Fibroblast of lung (primary cell): Measurements from ENCODE around the gene STXBP6. TPM values are rescaled to one million over a fixed set of nuclear protein-coding genes. Genes with fewer than 3 reads are reported as not detected.
A peak's percentile ranks its signal among the peaks of the same experiment; 100 is the strongest.

Experiments used
- DNase-seq, 2 donors: peaks; one replicate each; pipeline versions ENCODE4 v3.0.0 to v3.0.0-alpha.2; 2010; ENCODE audit warnings: low read depth in 2 of 2
- H2AFZ ChIP-seq: 2 replicates; pipeline ENCODE4 v1.5.1; 2012; ENCODE audit warnings: low read length, control low read depth, inconsistent platforms
- H3K27ac ChIP-seq: 2 replicates; pipeline ENCODE4 v1.5.1; 2011; ENCODE audit warnings: low read length, control low read depth; ENCODE audit not compliant: insufficient read depth
- H3K27me3 ChIP-seq: 2 replicates; pipeline ENCODE4 v1.5.1; 2011; ENCODE audit warnings: mild to moderate bottlenecking, low read length; ENCODE audit not compliant: control insufficient read depth, insufficient read depth
- H3K36me3 ChIP-seq: 2 replicates; pipeline ENCODE4 v1.5.1; 2011; ENCODE audit warnings: low read length; ENCODE audit not compliant: control insufficient read depth, insufficient read depth
- H3K4me1 ChIP-seq: 2 replicates; pipeline ENCODE4 v1.5.1; 2011; ENCODE audit warnings: low read length; ENCODE audit not compliant: control insufficient read depth, insufficient read depth; ENCODE audit errors: extremely low read depth
- H3K4me2 ChIP-seq: 2 replicates; pipeline ENCODE4 v1.5.1; 2011; ENCODE audit warnings: low read length, control low read depth; ENCODE audit not compliant: insufficient read depth; ENCODE audit errors: extremely low read depth
- H3K4me3 ChIP-seq, 4 experiments: fragments of 200-600 bp in 1 of 4; sonication (generic) in 1 of 4; replicated peaks in 1 of 4; 2 replicates each; pipeline ENCODE4 v1.5.1; 2011 to 2016; ENCODE audit warnings: low read length in 4 of 4, low read depth in 3 of 4, mild to moderate bottlenecking in 3 of 4, control low read depth in 2 of 4, inconsistent platforms in 1 of 4, mixed read lengths in 1 of 4; ENCODE audit not compliant: insufficient read depth in 1 of 4; ENCODE audit errors: control extremely low read depth in 1 of 4
- H3K79me2 ChIP-seq: 2 replicates; pipeline ENCODE4 v1.5.1; 2012; ENCODE audit warnings: mild to moderate bottlenecking, low read length, inconsistent platforms; ENCODE audit not compliant: control insufficient read depth, insufficient read depth
- H3K9ac ChIP-seq: 2 replicates; pipeline ENCODE4 v1.5.1; 2011; ENCODE audit warnings: mild to moderate bottlenecking, low read length, control low read depth; ENCODE audit not compliant: insufficient read depth
- H3K9me3 ChIP-seq: 2 replicates; pipeline ENCODE4 v1.5.1; 2012; ENCODE audit warnings: low read depth, low read length; ENCODE audit not compliant: control insufficient read depth, insufficient read depth
- H4K20me1 ChIP-seq: 2 replicates; pipeline ENCODE4 v1.5.1; 2011; ENCODE audit warnings: low read length; ENCODE audit not compliant: control insufficient read depth, insufficient read depth; ENCODE audit errors: extremely low read depth
- CTCF ChIP-seq, 2 donors: IDR thresholded peaks in 1 of 2; conservative IDR thresholded peaks in 1 of 2; 1 replicate in 1 of 2; 2 replicates in 1 of 2; pipeline ENCODE4 v1.5.1; 2011 to 2012; ENCODE audit warnings: low read length in 2 of 2, control low read depth in 1 of 2, inconsistent platforms in 1 of 2, low read depth in 1 of 2, mild to moderate bottlenecking in 1 of 2
- EZH2 ChIP-seq: IDR thresholded peaks from 2 replicates; pipeline ENCODE4 v1.5.1; 2012; ENCODE audit warnings: low read length, control low read depth, mild to moderate bottlenecking; ENCODE audit errors: missing control alignments
- polyA minus RNA-seq: library from RNA; depleted of rRNA, polyadenylated mRNA; stranded (reverse); fragments of >200 nt; gene quantifications from 2 replicates; pipeline ENCODE4 v1.2.3, GENCODE V29; 2011; ENCODE audit warnings: low replicate concordance
- polyA plus RNA-seq, 2 donors: library from polyadenylated mRNA; depleted of rRNA in 1 of 2; stranded (reverse) in 1 of 2; unstranded in 1 of 2; fragments of >200 nt; gene quantifications; 2 replicates each; pipeline ENCODE4 v1.2.1, GENCODE V29; 2011 to 2012; ENCODE audit warnings: missing spikeins in 1 of 2
- total RNA-seq: library from RNA; depleted of rRNA; stranded (reverse); fragments of >200 nt; gene quantifications from 2 replicates; pipeline ENCODE4 v1.2.1, GENCODE V29; 2014

The STXBP6 gene
- 4.5 and 7.7 TPM in 2 replicates for total RNA-seq
- 17.8 and 39.0 TPM in 2 replicates for polyA plus RNA-seq
- polyA plus RNA-seq (2012), result 11.0 and 20.9 TPM in 2 replicates
- polyA minus RNA-seq, result 0.63 and 8.0 TPM in 2 replicates

GRCh38 chr14:25049568-25050268 is at the start of gene STXBP6:
STXBP6 (minus strand) TSS chr14:25050147; CDS start chr14:24974818, 75,329 bp downstream.
- no peaks in the 10 kb centered on the region for H3K27me3 ChIP-seq

GRCh38 chr14:25097120-25097519 is 47.2 kb upstream of the STXBP6 start:
- Histone ChIP-seq H2AFZ (no peak overlapping the region), H3K36me3 (no peaks in the 10 kb centered on the region), H3K9ac (no peak overlapping the region), H4K20me1 (no peaks in the 10 kb centered on the region), H3K4me1 (no peaks in the 10 kb centered on the region), H3K9me3 (no peaks in the 10 kb centered on the region), H3K79me2 (no peaks in the 10 kb centered on the region), H3K4me3 (no peak overlapping the region), H3K27ac (no peak overlapping the region), H3K27me3 (no peaks in the 10 kb centered on the region), H3K4me2 (no peak overlapping the region)
- DNase-seq, result no peak
- TF ChIP-seq EZH2 (no peak), CTCF (conservative IDR thresholded peaks at IDR 0.05 in 1 of 2, IDR thresholded peaks at IDR 0.05 in 1 of 2; ENCODE audit: low read depth in 1 of 2, low read length in 2 of 2) (no peak)

More at GRCh38 chr14:25049568-25050268, at the start of gene STXBP6:
- Histone ChIP-seq H3K79me2 (no peaks in the 10 kb centered on the region), H3K4me2 (peak within 1 kb of the TSS; percentile 72), H3K4me1 (no peaks in the 10 kb centered on the region), H3K4me3 (peak within 1 kb of the TSS; percentile 65 to 70 (median 67)), H3K27ac (peak within 1 kb of the TSS; percentile 38), H3K9me3 (no peaks in the 10 kb centered on the region), H3K9ac (peak within 1 kb of the TSS; percentile 57), H3K36me3 (no peaks in the 10 kb centered on the region), H2AFZ (peak within 1 kb of the TSS; percentile 74), H4K20me1 (no peaks in the 10 kb centered on the region)
- peak; percentile 61 to 78 for DNase-seq
- TF ChIP-seq CTCF (conservative IDR thresholded peaks at IDR 0.05 in 1 of 2, IDR thresholded peaks at IDR 0.05 in 1 of 2; ENCODE audit: low read depth in 1 of 2, low read length in 2 of 2) (no peak), EZH2 (no peak)

GRCh38 chr14:25095736-25096437 is 45.9 kb upstream of the STXBP6 start:
- Histone ChIP-seq H3K27ac (no peak overlapping the region), H2AFZ (peak overlapping the region; percentile 43), H3K4me2 (no peak overlapping the region), H3K79me2 (no peaks in the 10 kb centered on the region), H3K36me3 (no peaks in the 10 kb centered on the region), H3K4me1 (peaks cover under 1% of the 10 kb centered on the region), H3K4me3 (no peak overlapping the region), H4K20me1 (no peaks in the 10 kb centered on the region), H3K9me3 (no peaks in the 10 kb centered on the region), H3K27me3 (no peaks in the 10 kb centered on the region), H3K9ac (no peak overlapping the region)
- no peak for DNase-seq
- TF ChIP-seq EZH2, result no peak
- no peak for TF ChIP-seq CTCF (conservative IDR thresholded peaks at IDR 0.05 in 1 of 2, IDR thresholded peaks at IDR 0.05 in 1 of 2; ENCODE audit: low read depth in 1 of 2, low read length in 2 of 2)
